SU-DHL-6 (cell line): ENCODE measurements around the gene SEBOX.

ENCODE experiments used
- EZH2phosphoT487 ChIP-seq: fragments of 200-600 bp; sonication (generic), shearing (Covaris generic); conservative IDR thresholded peaks from 2 replicates; pipeline ENCODE4 v1.6.1; 2018; ENCODE audit warnings: mild to moderate bottlenecking, antibody characterized with exemption, low read length, moderate library complexity, mixed read lengths
- TF ChIP-seq, protein P1 (sequence below): fragments of 200-600 bp; sonication (generic); IDR thresholded peaks from one replicate; pipeline ENCODE4 v1.5.1; 2017; ENCODE audit warnings: antibody characterized with exemption, mild to moderate bottlenecking, low read length, moderate library complexity; ENCODE audit not compliant: insufficient read depth, poor library complexity, severe bottlenecking

- TF ChIP-seq, protein P1, sequence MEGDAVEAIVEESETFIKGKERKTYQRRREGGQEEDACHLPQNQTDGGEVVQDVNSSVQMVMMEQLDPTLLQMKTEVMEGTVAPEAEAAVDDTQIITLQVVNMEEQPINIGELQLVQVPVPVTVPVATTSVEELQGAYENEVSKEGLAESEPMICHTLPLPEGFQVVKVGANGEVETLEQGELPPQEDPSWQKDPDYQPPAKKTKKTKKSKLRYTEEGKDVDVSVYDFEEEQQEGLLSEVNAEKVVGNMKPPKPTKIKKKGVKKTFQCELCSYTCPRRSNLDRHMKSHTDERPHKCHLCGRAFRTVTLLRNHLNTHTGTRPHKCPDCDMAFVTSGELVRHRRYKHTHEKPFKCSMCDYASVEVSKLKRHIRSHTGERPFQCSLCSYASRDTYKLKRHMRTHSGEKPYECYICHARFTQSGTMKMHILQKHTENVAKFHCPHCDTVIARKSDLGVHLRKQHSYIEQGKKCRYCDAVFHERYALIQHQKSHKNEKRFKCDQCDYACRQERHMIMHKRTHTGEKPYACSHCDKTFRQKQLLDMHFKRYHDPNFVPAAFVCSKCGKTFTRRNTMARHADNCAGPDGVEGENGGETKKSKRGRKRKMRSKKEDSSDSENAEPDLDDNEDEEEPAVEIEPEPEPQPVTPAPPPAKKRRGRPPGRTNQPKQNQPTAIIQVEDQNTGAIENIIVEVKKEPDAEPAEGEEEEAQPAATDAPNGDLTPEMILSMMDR, result no peak
- no peak for TF ChIP-seq EZH2phosphoT487
Observed at GRCh38 chr17:28385406-28385805, 20.4 kb upstream of the SEBOX start.
